K562 (cell line): ENCODE data around the gene POC1B. TPM values are rescaled to one million over a fixed set of nuclear protein-coding genes. Genes with fewer than 3 reads are reported as not detected.

Experiments used
- BRCA1 ChIP-seq, 2 experiments: fragments of 450-650 bp in 1 of 2; sonication (generic) in 1 of 2; formaldehyde crosslinking in 1 of 2; IDR thresholded peaks; 2 replicates each; pipeline versions ENCODE4 v1.5.0 to v1.6.1; 2017 to 2020; ENCODE audit warnings: mild to moderate bottlenecking in 1 of 2, missing genetic modification reagents in 1 of 2
- CCNT2 ChIP-seq: IDR thresholded peaks from 2 replicates; pipeline ENCODE4 v1.6.1; 2011; ENCODE audit warnings: borderline replicate concordance, low read depth, mild to moderate bottlenecking, moderate library complexity, mixed read lengths, low read length; ENCODE audit not compliant: insufficient read length; ENCODE audit errors: extremely low read depth
- ELF4 ChIP-seq: fragments of 450-650 bp; formaldehyde crosslinking; IDR thresholded peaks from 2 replicates; pipeline ENCODE4 v1.4.0; 2022; ENCODE audit warnings: missing genetic modification characterization
- ESRRA ChIP-seq: fragments of 450-650 bp; IDR thresholded peaks from 2 replicates; pipeline ENCODE4 v1.6.1; 2014; ENCODE audit warnings: low read depth, mild to moderate bottlenecking, moderate library complexity, borderline replicate concordance
- MAZ ChIP-seq, 2 experiments: fragments of 450-650 bp in 1 of 2; sonication (generic) in 1 of 2; formaldehyde crosslinking; IDR thresholded peaks in 1 of 2; conservative IDR thresholded peaks in 1 of 2; 2 replicates each; pipeline versions ENCODE4 v1.4.0 to v1.5.0; 2020; ENCODE audit warnings: mild to moderate bottlenecking in 1 of 2, missing genetic modification reagents in 1 of 2
- MCM2 ChIP-seq: fragments of 450-650 bp; IDR thresholded peaks from 2 replicates; pipeline ENCODE4 v1.6.1; 2017; ENCODE audit warnings: low read depth, mild to moderate bottlenecking
- NR2C1 ChIP-seq, 2 experiments: fragments of 450-650 bp; IDR thresholded peaks; 2 replicates each; pipeline ENCODE4 v1.6.1; 2017; ENCODE audit warnings: mild to moderate bottlenecking in 2 of 2, antibody characterized with exemption in 1 of 2, inconsistent platforms in 1 of 2, missing compliant biosample characterization in 1 of 2, missing genetic modification characterization in 1 of 2
- POLR3G ChIP-seq: IDR thresholded peaks from 2 replicates; pipeline ENCODE4 v1.6.1; 2011; ENCODE audit not compliant: insufficient read length, insufficient replicate concordance; ENCODE audit errors: extremely low read depth
- RBBP5 ChIP-seq: fragments of 200-600 bp; sonication (generic); IDR thresholded peaks from 2 replicates; pipeline ENCODE4 v1.6.1; 2012; ENCODE audit warnings: borderline replicate concordance, mild to moderate bottlenecking, low read length, control low read depth, inconsistent platforms; ENCODE audit not compliant: insufficient read depth, poor library complexity, severe bottlenecking
- RBM22 ChIP-seq: fragments of 200-400 bp; formaldehyde crosslinking; IDR thresholded peaks from 2 replicates; pipeline ENCODE4 v1.6.1; 2018; ENCODE audit warnings: low read length, low read depth; ENCODE audit not compliant: poor library complexity, severe bottlenecking
- RBM34 ChIP-seq: fragments of 200-400 bp; formaldehyde crosslinking; IDR thresholded peaks from 2 replicates; pipeline ENCODE4 v1.6.1; 2018; ENCODE audit warnings: low read length, borderline replicate concordance; ENCODE audit not compliant: insufficient read depth
- RNF2 ChIP-seq: sonication (generic); IDR thresholded peaks from 2 replicates; pipeline ENCODE4 v1.6.1; 2016
- SIRT6 ChIP-seq: IDR thresholded peaks from one replicate; pipeline ENCODE4 v1.6.1; 2012; ENCODE audit warnings: low read depth, mild to moderate bottlenecking, control low read depth, inconsistent platforms, low read length, moderate library complexity
- SMARCE1 ChIP-seq: fragments of 450-650 bp; IDR thresholded peaks from 2 replicates; pipeline ENCODE4 v1.7.1; 2016; ENCODE audit warnings: mild to moderate bottlenecking
- ZBED1 ChIP-seq: IDR thresholded peaks from 2 replicates; pipeline ENCODE4 v1.6.1; 2014
- ZBTB17 ChIP-seq: fragments of 450-650 bp; formaldehyde crosslinking; IDR thresholded peaks from 2 replicates; pipeline ENCODE4 v1.4.0; 2020; ENCODE audit warnings: mild to moderate bottlenecking
- ZC3H11A ChIP-seq: IDR thresholded peaks from 2 replicates; pipeline ENCODE4 v1.6.1; 2012; ENCODE audit warnings: low read depth, low read length, improper control_type of control experiment
- ZNF146 ChIP-seq: IDR thresholded peaks from one replicate; pipeline ENCODE4 v1.6.1; 2018; ENCODE audit warnings: missing compliant biosample characterization; ENCODE audit not compliant: unreplicated experiment
- ZNF224 ChIP-seq: sonication (generic); formaldehyde crosslinking; IDR thresholded peaks from 2 replicates; pipeline ENCODE4 v1.8.0; 2022; ENCODE audit warnings: mild to moderate bottlenecking, missing genetic modification reagents
- ZNF384 ChIP-seq: IDR thresholded peaks from 2 replicates; pipeline ENCODE4 v1.6.1; 2012; ENCODE audit warnings: low read depth, low read length, improper control_type of control experiment
- ZNF830 ChIP-seq: fragments of 250-450 bp; sonication (Bioruptor Pico); IDR thresholded peaks from 2 replicates; pipeline ENCODE4 v1.5.0; 2021; ENCODE audit warnings: mild to moderate bottlenecking
- polyA plus RNA-seq, 8 experiments: library from polyadenylated mRNA; depleted of rRNA in 4 of 8; stranded (reverse) in 5 of 8; unstranded in 3 of 8; fragments of >200 nt; fragmentation: Nextera tagmentation in 2 of 8; fragmentation: Illumina TruSeq in 1 of 8; extraction: Ambion mirVana in 2 of 8; extraction: Trizol in 1 of 8; gene quantifications; 2 replicates each; pipeline versions ENCODE4 v1.2.1 to v1.2.3, GENCODE V29; 2011 to 2014; ENCODE audit warnings: inconsistent platforms in 1 of 8, missing spikeins in 1 of 8
- total RNA-seq, 7 experiments: library from RNA; depleted of rRNA in 6 of 7; stranded (reverse); fragments of >200 nt in 6 of 7; fragmentation: Illumina TruSeq in 2 of 7; extraction: Trizol in 2 of 7; gene quantifications; 2 replicates each; pipeline versions ENCODE4 v1.2.1 to v1.2.3, GENCODE V29; 2011 to 2021; ENCODE audit warnings: low replicate concordance in 1 of 7
- TF ChIP-seq, protein P1 (sequence below), 2 experiments: IDR thresholded peaks; 2 replicates each; pipeline ENCODE4 v1.6.1; 2011; ENCODE audit warnings: borderline replicate concordance in 1 of 2, control low read depth in 1 of 2, low read depth in 1 of 2, low read length in 1 of 2, mild to moderate bottlenecking in 1 of 2, mixed read lengths in 1 of 2, moderate library complexity in 1 of 2; ENCODE audit not compliant: insufficient read depth in 1 of 2, insufficient read length in 1 of 2, poor library complexity in 1 of 2, severe bottlenecking in 1 of 2; ENCODE audit errors: extremely low read depth in 1 of 2
- TF ChIP-seq, protein P2 (sequence below): sonication (generic); formaldehyde crosslinking; IDR thresholded peaks from 2 replicates; pipeline ENCODE4 v1.9.0; 2022; ENCODE audit warnings: mild to moderate bottlenecking, missing genetic modification reagents
- TF ChIP-seq, protein P3 (sequence below): fragments of 450-650 bp; IDR thresholded peaks from 2 replicates; pipeline ENCODE4 v1.6.1; 2017; ENCODE audit warnings: antibody characterized with exemption
- TF ChIP-seq, protein P4 (sequence below): sonication (generic); formaldehyde crosslinking; IDR thresholded peaks from 2 replicates; pipeline ENCODE4 v1.9.0; 2022; ENCODE audit warnings: mild to moderate bottlenecking, missing genetic modification reagents

Gene POC1B
- total and polyA plus RNA-seq, 9 of the 15 experiments (the other 6 are each of a cell fraction or from before 2014, with no cell fraction given) = 4.5 to 16.1 (median 10.4) TPM

DNA sequence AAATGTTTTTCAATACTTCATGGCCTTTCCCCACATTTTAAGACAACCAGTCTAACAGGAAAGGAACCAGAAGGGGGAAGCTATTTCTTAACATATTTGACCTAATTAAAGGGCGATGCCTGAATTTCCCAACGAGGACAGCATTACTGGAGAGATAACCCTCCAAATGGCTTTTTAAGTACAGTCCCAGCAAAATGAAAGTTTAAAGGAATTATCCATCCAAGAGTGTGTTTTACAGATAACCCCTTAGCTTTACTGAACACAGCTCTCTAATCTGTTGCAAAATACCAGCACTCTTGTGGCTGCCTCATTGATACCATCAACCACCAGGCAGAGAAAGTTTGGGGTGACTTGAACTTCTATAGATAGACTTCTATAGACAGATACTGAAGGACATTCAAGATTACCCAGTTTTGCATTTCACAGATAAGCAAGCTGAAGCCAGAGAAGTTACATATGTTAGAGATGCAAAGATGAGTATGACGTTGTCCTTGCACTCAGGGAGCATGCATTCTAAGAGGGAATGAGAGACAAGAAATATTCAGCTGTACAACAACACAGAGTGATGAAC, 132.2 kb downstream of the POC1B start (continued):
- TF ChIP-seq, protein P1, sequence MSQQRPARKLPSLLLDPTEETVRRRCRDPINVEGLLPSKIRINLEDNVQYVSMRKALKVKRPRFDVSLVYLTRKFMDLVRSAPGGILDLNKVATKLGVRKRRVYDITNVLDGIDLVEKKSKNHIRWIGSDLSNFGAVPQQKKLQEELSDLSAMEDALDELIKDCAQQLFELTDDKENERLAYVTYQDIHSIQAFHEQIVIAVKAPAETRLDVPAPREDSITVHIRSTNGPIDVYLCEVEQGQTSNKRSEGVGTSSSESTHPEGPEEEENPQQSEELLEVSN (IDR thresholded peaks at IDR 0.05; ENCODE audit: borderline replicate concordance in 1 of 2, extremely low read depth in 1 of 2, insufficient read depth in 1 of 2, insufficient read length in 1 of 2, low read depth in 1 of 2, low read length in 1 of 2, poor library complexity in 1 of 2, severe bottlenecking in 1 of 2) = no peak
- TF ChIP-seq SMARCE1 (peak; percentile 87), RBM34 (no peak), MAZ (CRISPR knock-in tag; conservative IDR thresholded peaks at IDR 0.05 in 1 of 2, IDR thresholded peaks at IDR 0.05 in 1 of 2) (peak in 1 of 2 experiments; percentile 41; a peak in 3 of 4 replicates), CCNT2 (peak; percentile 99), SIRT6 (no peak), ZNF146 (CRISPR knock-in tag) (no peak), ZNF830 (CRISPR knock-in tag) (no peak), RNF2 (peak; percentile 80), RBM22 (no peak), RBBP5 (no peak), NR2C1 (IDR thresholded peaks at IDR 0.05) (peak; percentile 34; the same call in 1 of the 2 replicates), NR2C1 (tag; IDR thresholded peaks at IDR 0.05) (peak; percentile 81), ZC3H11A (0 out of 2 replicates have a peak, but pooled peaks have one; percentile 29), ZBED1 (no peak), BRCA1 (IDR thresholded peaks at IDR 0.05) (no peak), BRCA1 (CRISPR knock-in tag; IDR thresholded peaks at IDR 0.05) (no peak), MCM2 (no peak), ZNF224 (CRISPR knock-in tag) (no peak), ESRRA (peak; percentile 73; the same call in 1 of the 2 replicates), ZNF384 (no peak), ZBTB17 (0 out of 2 replicates have a peak, but pooled peaks have one; percentile 29), POLR3G (no peak), ELF4 (CRISPR knock-in tag) (no peak)
- TF ChIP-seq, protein P2, sequence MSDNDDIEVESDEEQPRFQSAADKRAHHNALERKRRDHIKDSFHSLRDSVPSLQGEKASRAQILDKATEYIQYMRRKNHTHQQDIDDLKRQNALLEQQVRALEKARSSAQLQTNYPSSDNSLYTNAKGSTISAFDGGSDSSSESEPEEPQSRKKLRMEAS (CRISPR knock-in tag) = no peak
- TF ChIP-seq, protein P3, sequence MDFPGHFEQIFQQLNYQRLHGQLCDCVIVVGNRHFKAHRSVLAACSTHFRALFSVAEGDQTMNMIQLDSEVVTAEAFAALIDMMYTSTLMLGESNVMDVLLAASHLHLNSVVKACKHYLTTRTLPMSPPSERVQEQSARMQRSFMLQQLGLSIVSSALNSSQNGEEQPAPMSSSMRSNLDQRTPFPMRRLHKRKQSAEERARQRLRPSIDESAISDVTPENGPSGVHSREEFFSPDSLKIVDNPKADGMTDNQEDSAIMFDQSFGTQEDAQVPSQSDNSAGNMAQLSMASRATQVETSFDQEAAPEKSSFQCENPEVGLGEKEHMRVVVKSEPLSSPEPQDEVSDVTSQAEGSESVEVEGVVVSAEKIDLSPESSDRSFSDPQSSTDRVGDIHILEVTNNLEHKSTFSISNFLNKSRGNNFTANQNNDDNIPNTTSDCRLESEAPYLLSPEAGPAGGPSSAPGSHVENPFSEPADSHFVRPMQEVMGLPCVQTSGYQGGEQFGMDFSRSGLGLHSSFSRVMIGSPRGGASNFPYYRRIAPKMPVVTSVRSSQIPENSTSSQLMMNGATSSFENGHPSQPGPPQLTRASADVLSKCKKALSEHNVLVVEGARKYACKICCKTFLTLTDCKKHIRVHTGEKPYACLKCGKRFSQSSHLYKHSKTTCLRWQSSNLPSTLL = no peak
- TF ChIP-seq, protein P4, sequence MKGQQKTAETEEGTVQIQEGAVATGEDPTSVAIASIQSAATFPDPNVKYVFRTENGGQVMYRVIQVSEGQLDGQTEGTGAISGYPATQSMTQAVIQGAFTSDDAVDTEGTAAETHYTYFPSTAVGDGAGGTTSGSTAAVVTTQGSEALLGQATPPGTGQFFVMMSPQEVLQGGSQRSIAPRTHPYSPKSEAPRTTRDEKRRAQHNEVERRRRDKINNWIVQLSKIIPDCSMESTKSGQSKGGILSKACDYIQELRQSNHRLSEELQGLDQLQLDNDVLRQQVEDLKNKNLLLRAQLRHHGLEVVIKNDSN = no peak
